Breast epithelium (tissue), 4 donors: ENCODE results near the gene NTN3. TPM values are rescaled to one million over a fixed set of nuclear protein-coding genes. Genes with fewer than 3 reads are reported as not detected.

Experiments
- DNase-seq, 2 donors: peaks; one replicate each; pipeline ENCODE4 v3.0.0-alpha.2; 2019; ENCODE audit warnings: low spot score in 2 of 2
- H3K27ac ChIP-seq, 2 donors: fragments of 200-600 bp; sonication (generic) in 1 of 2; one replicate each; pipeline ENCODE4 v1.5.1; 2016 to 2019; ENCODE audit warnings: mild to moderate bottlenecking in 1 of 2
- H3K27me3 ChIP-seq, 2 donors: fragments of 200-600 bp; sonication (generic) in 1 of 2; one replicate each; pipeline versions ENCODE4 v1.5.1 to v1.6.0; 2017 to 2019; ENCODE audit warnings: control low read depth in 1 of 2, mild to moderate bottlenecking in 1 of 2
- H3K36me3 ChIP-seq: fragments of 200-600 bp; one replicate; pipeline ENCODE4 v1.5.1; 2019
- H3K4me1 ChIP-seq, 2 donors: fragments of 200-600 bp; sonication (generic); one replicate each; pipeline ENCODE4 v1.5.1; 2016 to 2019; ENCODE audit warnings: control low read depth in 1 of 2
- H3K4me3 ChIP-seq, 3 donors: fragments of 200-600 bp; sonication (generic); 1 replicate in 2 of 3; 2 replicates in 1 of 3; pipeline ENCODE4 v1.5.1; 2016 to 2019; ENCODE audit warnings: mild to moderate bottlenecking in 3 of 3, moderate library complexity in 2 of 3
- H3K9me3 ChIP-seq, 2 donors: fragments of 200-600 bp; sonication (generic) in 1 of 2; one replicate each; pipeline ENCODE4 v1.5.1; 2016 to 2019; ENCODE audit warnings: control low read depth in 1 of 2
- CTCF ChIP-seq, 3 donors: fragments of 450-650 bp; IDR thresholded peaks; one replicate each; pipeline ENCODE4 v1.5.1; 2016 to 2017; ENCODE audit warnings: antibody characterized with exemption in 3 of 3, mild to moderate bottlenecking in 3 of 3, moderate library complexity in 3 of 3
- POLR2A ChIP-seq: fragments of 450-650 bp; IDR thresholded peaks from one replicate; pipeline ENCODE4 v1.6.1; 2016; ENCODE audit warnings: antibody characterized with exemption, mild to moderate bottlenecking, moderate library complexity
- POLR2AphosphoS5 ChIP-seq, 3 donors: sonication (generic); formaldehyde crosslinking; IDR thresholded peaks; one replicate each; pipeline ENCODE4 v1.6.1; 2017; ENCODE audit warnings: antibody characterized with exemption in 3 of 3
- intact Hi-C: fragments of 100-400 bp; cut with DNase I; formaldehyde crosslinking; loops from one replicate; pipeline ENCODE4 v1.15.1; 2023; ENCODE audit warnings: low total_unique reads
- total RNA-seq, 3 donors: library from RNA; depleted of rRNA; stranded (reverse); fragments of >200 nt; gene quantifications; one replicate each; pipeline ENCODE4 v1.1.0, GENCODE V29; 2016

NTN3 gene
- total RNA-seq, 3 donors from 2014 or later: not detected

GRCh38 chr16:2443555-2443954 is 27.5 kb upstream of the NTN3 start:
- Histone ChIP-seq H3K36me3 (no peaks in the 10 kb centered on the region), H3K4me3 (no peak overlapping the region)
- intact Hi-C loops: no loop called here

DNA sequence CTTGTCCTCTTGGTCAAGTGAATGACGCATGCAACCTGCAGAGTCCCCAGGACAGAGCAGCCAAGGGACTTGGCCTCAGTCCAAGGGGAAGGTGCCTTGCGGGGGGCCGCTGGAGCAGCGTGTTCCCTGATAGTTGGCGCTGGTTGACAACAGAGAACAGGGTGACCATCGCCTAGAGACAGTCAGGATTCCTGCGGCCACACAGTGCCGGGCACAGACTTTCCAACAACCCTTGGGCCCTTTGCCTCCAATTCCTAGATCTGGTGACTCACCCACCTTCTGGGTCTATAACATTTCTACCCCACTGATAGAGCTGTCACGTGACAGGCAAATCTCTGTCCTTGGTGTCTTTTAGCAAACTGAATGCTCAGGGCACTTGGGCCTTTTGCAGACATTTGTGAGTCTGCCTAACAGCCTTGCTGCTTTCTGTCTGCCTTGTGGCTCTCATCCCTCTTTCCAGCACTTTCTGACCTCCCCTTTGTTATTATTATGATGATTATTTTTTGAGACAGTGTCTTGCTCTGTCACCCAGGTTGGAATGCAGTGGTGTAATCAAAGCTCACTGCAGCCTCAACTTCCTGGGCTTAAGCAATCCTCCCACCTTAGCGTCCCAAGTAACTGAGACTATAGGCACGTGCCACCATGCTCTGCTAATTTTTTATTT is 23.0 kb upstream of the NTN3 start:
- Histone ChIP-seq H3K9me3 (no peaks in the 10 kb centered on the region), H3K4me1 (no peaks in the 10 kb centered on the region), H3K27me3 (no peaks in the 10 kb centered on the region), H3K27ac (no peak overlapping the region), H3K4me3 (no peak overlapping the region), H3K36me3 (no peaks in the 10 kb centered on the region)
- no peak for DNase-seq
- no peak for TF ChIP-seq POLR2A
- TF ChIP-seq CTCF (IDR thresholded peaks at IDR 0.05): no peak
- no peak for TF ChIP-seq POLR2AphosphoS5 (IDR thresholded peaks at IDR 0.05)
- intact Hi-C loops: no loop called here

More at GRCh38 chr16:2443555-2443954, 27.5 kb upstream of the NTN3 start:
- H3K4me1 ChIP-seq: no peaks in the 10 kb centered on the region
- TF ChIP-seq CTCF (IDR thresholded peaks at IDR 0.05) (no peak), POLR2AphosphoS5 (IDR thresholded peaks at IDR 0.05) (no peak), POLR2A (no peak)
- DNase-seq: no peak
- H3K27ac ChIP-seq: no peak overlapping the region
- no peaks in the 10 kb centered on the region for H3K9me3 ChIP-seq
- H3K27me3 ChIP-seq: no peaks in the 10 kb centered on the region

DNA sequence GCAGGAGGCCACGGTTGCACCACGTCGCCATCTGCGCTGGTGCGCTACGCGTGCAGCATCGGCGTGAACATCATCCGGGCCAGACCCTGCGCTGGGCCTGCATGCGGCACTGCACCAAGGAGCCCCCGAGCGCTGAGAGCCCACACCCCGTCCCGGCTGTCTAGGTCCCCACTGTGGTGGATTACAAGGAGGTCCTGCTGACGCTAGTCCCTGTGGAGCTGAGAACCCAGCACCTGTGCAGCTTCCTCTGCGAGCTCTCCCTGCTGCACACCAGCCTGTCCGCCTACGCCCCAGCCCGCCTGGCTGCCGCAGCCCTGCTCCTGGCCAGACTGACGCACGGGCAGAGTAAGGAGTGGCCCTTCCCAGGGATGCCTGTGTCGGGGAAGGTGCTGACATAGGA is 22.0 kb upstream of the NTN3 start:
- intact Hi-C loops: no loop called here
- no peaks in the 10 kb centered on the region for H3K9me3 ChIP-seq
- TF ChIP-seq POLR2AphosphoS5 (IDR thresholded peaks at IDR 0.05): no peak
- TF ChIP-seq POLR2A: no peak
- TF ChIP-seq CTCF (IDR thresholded peaks at IDR 0.05): no peak
- no peak overlapping the region for H3K4me3 ChIP-seq
- no peak overlapping the region for H3K27ac ChIP-seq
- H3K4me1 ChIP-seq: no peaks in the 10 kb centered on the region
- H3K27me3 ChIP-seq: no peaks in the 10 kb centered on the region
- no peak for DNase-seq
- H3K36me3 ChIP-seq: no peaks in the 10 kb centered on the region

DNA sequence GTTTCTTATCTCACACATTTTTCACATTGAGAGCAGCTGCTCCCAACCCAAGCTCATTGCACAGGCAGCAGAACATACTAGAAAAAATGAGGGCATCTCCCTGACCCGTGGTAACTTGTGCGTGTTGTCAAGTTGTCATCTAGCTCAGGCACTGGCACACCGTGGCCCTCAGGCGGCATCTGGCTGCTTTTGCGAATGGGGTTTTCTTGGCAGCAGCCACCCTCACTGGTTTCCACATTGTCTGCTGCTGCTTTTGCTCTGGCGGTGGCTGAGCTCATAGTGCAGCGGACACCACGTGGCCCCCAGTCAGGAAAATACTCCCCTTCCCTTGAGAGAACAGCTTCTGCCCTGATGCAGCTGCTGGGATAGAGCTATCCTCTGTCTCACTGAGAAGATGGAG is 20.6 kb upstream of the NTN3 start:
- Histone ChIP-seq H3K27me3 (no peaks in the 10 kb centered on the region), H3K36me3 (no peaks in the 10 kb centered on the region), H3K27ac (no peak overlapping the region), H3K4me1 (no peaks in the 10 kb centered on the region), H3K4me3 (no peak overlapping the region), H3K9me3 (no peaks in the 10 kb centered on the region)
- TF ChIP-seq CTCF (IDR thresholded peaks at IDR 0.05) (no peak), POLR2A (no peak), POLR2AphosphoS5 (IDR thresholded peaks at IDR 0.05) (no peak)
- no peak for DNase-seq
- intact Hi-C loops: loop anchor here (5.0 kb wide), 1 partner anchor 373 kb away; no protein-coding TSS in a partner anchor

- intact Hi-C loops: loop anchor here (5.0 kb wide), 1 partner anchor 374 kb away; no protein-coding TSS in a partner anchor
Observed at GRCh38 chr16:2450975-2451381, 20.1 kb upstream of the NTN3 start.

More at GRCh38 chr16:2450975-2451381, 20.1 kb upstream of the NTN3 start:
- DNase-seq: no peak
- Histone ChIP-seq H3K27ac (no peak overlapping the region), H3K36me3 (no peaks in the 10 kb centered on the region), H3K9me3 (no peaks in the 10 kb centered on the region), H3K4me3 (no peak overlapping the region), H3K4me1 (no peaks in the 10 kb centered on the region), H3K27me3 (no peaks in the 10 kb centered on the region)
- no peak for TF ChIP-seq POLR2A
- no peak for TF ChIP-seq CTCF (IDR thresholded peaks at IDR 0.05)
- TF ChIP-seq POLR2AphosphoS5 (IDR thresholded peaks at IDR 0.05): no peak
